ENCODE results near the gene CCSER2.

DNA sequence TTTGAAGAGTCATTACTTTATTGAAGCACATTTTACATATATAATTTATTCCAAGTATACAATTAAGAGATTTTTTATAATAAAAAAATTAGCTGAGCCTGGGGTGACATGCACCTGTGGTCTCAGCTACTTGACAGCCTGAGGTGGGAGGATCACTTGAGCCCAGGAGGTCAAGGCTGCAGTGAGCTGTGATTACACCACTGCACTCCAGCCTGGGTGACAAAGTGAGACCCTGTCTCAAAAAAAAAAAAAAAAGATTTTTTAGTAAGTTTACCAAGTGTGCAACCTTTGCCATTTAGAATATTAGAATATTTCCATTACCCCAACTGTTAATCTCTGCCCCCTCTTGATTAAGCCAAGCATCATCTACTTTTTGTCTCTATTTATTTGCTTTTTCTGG, 196.0 kb downstream of the CCSER2 start:
- no peak for TF ChIP-seq POLR2A (IDR thresholded peaks at IDR 0.05)
- TF ChIP-seq, protein P1, sequence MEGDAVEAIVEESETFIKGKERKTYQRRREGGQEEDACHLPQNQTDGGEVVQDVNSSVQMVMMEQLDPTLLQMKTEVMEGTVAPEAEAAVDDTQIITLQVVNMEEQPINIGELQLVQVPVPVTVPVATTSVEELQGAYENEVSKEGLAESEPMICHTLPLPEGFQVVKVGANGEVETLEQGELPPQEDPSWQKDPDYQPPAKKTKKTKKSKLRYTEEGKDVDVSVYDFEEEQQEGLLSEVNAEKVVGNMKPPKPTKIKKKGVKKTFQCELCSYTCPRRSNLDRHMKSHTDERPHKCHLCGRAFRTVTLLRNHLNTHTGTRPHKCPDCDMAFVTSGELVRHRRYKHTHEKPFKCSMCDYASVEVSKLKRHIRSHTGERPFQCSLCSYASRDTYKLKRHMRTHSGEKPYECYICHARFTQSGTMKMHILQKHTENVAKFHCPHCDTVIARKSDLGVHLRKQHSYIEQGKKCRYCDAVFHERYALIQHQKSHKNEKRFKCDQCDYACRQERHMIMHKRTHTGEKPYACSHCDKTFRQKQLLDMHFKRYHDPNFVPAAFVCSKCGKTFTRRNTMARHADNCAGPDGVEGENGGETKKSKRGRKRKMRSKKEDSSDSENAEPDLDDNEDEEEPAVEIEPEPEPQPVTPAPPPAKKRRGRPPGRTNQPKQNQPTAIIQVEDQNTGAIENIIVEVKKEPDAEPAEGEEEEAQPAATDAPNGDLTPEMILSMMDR (IDR thresholded peaks at IDR 0.05), result no peak
